Liver (tissue), 9 donors: Measurements from ENCODE around the gene PCNX2. TPM values are rescaled to one million over a fixed set of nuclear protein-coding genes. Genes with fewer than 3 reads are reported as not detected.

ENCODE experiments used
- DNase-seq: peaks from one replicate; pipeline ENCODE4 v3.0.0-alpha.2; 2017; ENCODE audit warnings: low spot score
- H3K27ac ChIP-seq, 2 donors: one replicate each; pipeline ENCODE4 v1.7.0; 2013; ENCODE audit warnings: inconsistent platforms in 2 of 2, low read length in 2 of 2, control low read depth in 1 of 2, low read depth in 1 of 2, mild to moderate bottlenecking in 1 of 2
- H3K27me3 ChIP-seq, 4 donors: one replicate each; pipeline versions ENCODE4 v1.6.1 to v1.7.0; 2013; ENCODE audit warnings: low read length in 3 of 4, inconsistent platforms in 1 of 4, mild to moderate bottlenecking in 1 of 4, moderate library complexity in 1 of 4; ENCODE audit not compliant: control insufficient read depth in 4 of 4, insufficient read depth in 4 of 4
- H3K36me3 ChIP-seq, 4 donors: one replicate each; pipeline versions ENCODE4 v1.6.1 to v1.7.0; 2013; ENCODE audit warnings: low read length in 3 of 4, mild to moderate bottlenecking in 3 of 4, low read depth in 1 of 4, moderate library complexity in 1 of 4; ENCODE audit not compliant: control insufficient read depth in 4 of 4, insufficient read depth in 3 of 4
- H3K4me1 ChIP-seq, 4 donors: one replicate each; pipeline versions ENCODE4 v1.6.1 to v1.7.0; 2013; ENCODE audit warnings: low read length in 3 of 4, mild to moderate bottlenecking in 3 of 4, moderate library complexity in 1 of 4; ENCODE audit not compliant: control insufficient read depth in 4 of 4, insufficient read depth in 4 of 4
- H3K4me3 ChIP-seq, 3 donors: one replicate each; pipeline versions ENCODE4 v1.6.1 to v1.7.0; 2013; ENCODE audit warnings: low read length in 3 of 3, control low read depth in 1 of 3, low read depth in 1 of 3, mild to moderate bottlenecking in 1 of 3
- H3K9ac ChIP-seq, 2 donors: one replicate each; pipeline ENCODE4 v1.7.0; 2013; ENCODE audit warnings: low read length in 2 of 2, mild to moderate bottlenecking in 2 of 2, moderate library complexity in 2 of 2, control low read depth in 1 of 2, low read depth in 1 of 2
- H3K9me3 ChIP-seq, 4 donors: one replicate each; pipeline versions ENCODE4 v1.6.1 to v1.7.0; 2013; ENCODE audit warnings: low read length in 3 of 4; ENCODE audit not compliant: control insufficient read depth in 4 of 4
- ATF3 ChIP-seq: IDR thresholded peaks from 2 replicates; pipeline ENCODE4 v1.6.1; 2016; ENCODE audit warnings: antibody characterized with exemption
- CTCF ChIP-seq: fragments of 150-350 bp; IDR thresholded peaks from 2 replicates; pipeline ENCODE4 v1.5.1; 2017; ENCODE audit warnings: improper control_type of control experiment, low read depth, low read length; ENCODE audit not compliant: missing input control
- EGR1 ChIP-seq, 2 donors: IDR thresholded peaks; 2 replicates each; pipeline ENCODE4 v1.6.1; 2016 to 2018; ENCODE audit warnings: antibody characterized with exemption in 2 of 2, low read depth in 2 of 2
- FOXA1 ChIP-seq: IDR thresholded peaks from 2 replicates; pipeline ENCODE4 v1.6.1; 2016; ENCODE audit warnings: antibody characterized with exemption
- FOXA2 ChIP-seq: IDR thresholded peaks from 2 replicates; pipeline ENCODE4 v1.6.1; 2016; ENCODE audit warnings: antibody characterized with exemption
- GABPA ChIP-seq, 2 donors: IDR thresholded peaks in 1 of 2; conservative IDR thresholded peaks in 1 of 2; 2 replicates each; pipeline ENCODE4 v1.6.1; 2016; ENCODE audit warnings: antibody characterized with exemption in 2 of 2, mild to moderate bottlenecking in 1 of 2, moderate library complexity in 1 of 2
- HNF4A ChIP-seq, 2 donors: conservative IDR thresholded peaks; 2 replicates each; pipeline ENCODE4 v1.6.1; 2016; ENCODE audit warnings: antibody characterized with exemption in 2 of 2, mild to moderate bottlenecking in 2 of 2
- JUND ChIP-seq, 2 donors: IDR thresholded peaks; 2 replicates each; pipeline ENCODE4 v1.6.1; 2016; ENCODE audit warnings: antibody characterized with exemption in 2 of 2
- MAX ChIP-seq: IDR thresholded peaks from 2 replicates; pipeline ENCODE4 v1.6.1; 2016; ENCODE audit warnings: antibody characterized with exemption
- NR2F2 ChIP-seq: IDR thresholded peaks from 2 replicates; pipeline ENCODE4 v1.6.1; 2016; ENCODE audit warnings: antibody characterized with exemption
- RAD21 ChIP-seq, 2 donors: IDR thresholded peaks; 2 replicates each; pipeline ENCODE4 v1.6.1; 2016; ENCODE audit warnings: antibody characterized with exemption in 2 of 2, mild to moderate bottlenecking in 2 of 2
- REST ChIP-seq: IDR thresholded peaks from 2 replicates; pipeline ENCODE4 v1.6.1; 2016; ENCODE audit warnings: antibody characterized with exemption, mild to moderate bottlenecking
- RXRA ChIP-seq, 2 donors: IDR thresholded peaks; 2 replicates each; pipeline ENCODE4 v1.6.1; 2017 to 2018; ENCODE audit warnings: antibody characterized with exemption in 2 of 2, mild to moderate bottlenecking in 1 of 2
- SP1 ChIP-seq: IDR thresholded peaks from 2 replicates; pipeline ENCODE4 v1.6.1; 2018; ENCODE audit warnings: antibody characterized with exemption, mild to moderate bottlenecking
- TAF1 ChIP-seq: conservative IDR thresholded peaks from 2 replicates; pipeline ENCODE4 v1.6.1; 2016; ENCODE audit warnings: antibody characterized with exemption, mild to moderate bottlenecking
- YY1 ChIP-seq: IDR thresholded peaks from 2 replicates; pipeline ENCODE4 v1.6.1; 2016; ENCODE audit warnings: antibody characterized with exemption, mild to moderate bottlenecking
- ZBTB33 ChIP-seq: IDR thresholded peaks from 2 replicates; pipeline ENCODE4 v1.6.1; 2016; ENCODE audit warnings: antibody characterized with exemption
- WGBS: extraction: QIAGEN DNeasy Blood & Tissue Kit; methylation state at CpG from one replicate; pipeline ENCODE4 v1.1.7; 2013; 5-methylcytosine and 5-hydroxymethylcytosine counted together
- polyA plus RNA-seq, 2 donors: library from polyadenylated mRNA; stranded (reverse) in 1 of 2; unstranded in 1 of 2; fragments of 200-250 nt in 1 of 2; fragments of >200 nt in 1 of 2; fragmentation: Nextera tagmentation in 1 of 2; extraction: Ambion mirVana in 1 of 2; gene quantifications; one replicate each; pipeline versions ENCODE4 v1.2.1 to v1.2.3, GENCODE V29; 2013 to 2015
- total RNA-seq, 2 donors: library from RNA; depleted of rRNA; stranded (reverse); fragments of >200 nt; gene quantifications; one replicate each; pipeline ENCODE4 v1.2.3, GENCODE V29; 2014
- donor health status: healthy.
- donor health status: healthy.
- donor health status: healthy.
- donor health status: healthy.
- donor health status: healthy.

PCNX2 gene
- total and polyA plus RNA-seq, 4 donors, result 0.20 to 3.1 (median 0.92) TPM

- Histone ChIP-seq H3K27ac (no peak overlapping the region), H3K27me3 (no peaks in the 10 kb centered on the region), H3K36me3 (no peaks in the 10 kb centered on the region), H3K9me3 (peaks cover 0 to 4% (median 2%) of the 10 kb centered on the region in 4 donors), H3K4me1 (no peaks in the 10 kb centered on the region), H3K9ac (no peak overlapping the region), H3K4me3 (no peak overlapping the region)
- WGBS, result 29% methylated on average over 1 of the region's 1 CpG
- TF ChIP-seq ZBTB33, result no peak
- TF ChIP-seq TAF1, result no peak
- TF ChIP-seq FOXA2, result no peak
- TF ChIP-seq CTCF, result no peak
- TF ChIP-seq YY1, result no peak
- no peak for TF ChIP-seq FOXA1
- no peak for TF ChIP-seq NR2F2
- TF ChIP-seq RAD21 (IDR thresholded peaks at IDR 0.05), result no peak
- no peak for TF ChIP-seq MAX
- TF ChIP-seq SP1, result no peak
- TF ChIP-seq JUND (IDR thresholded peaks at IDR 0.05), result no peak
- no peak for TF ChIP-seq EGR1 (IDR thresholded peaks at IDR 0.05; ENCODE audit: low read depth in 2 of 2)
- no peak for TF ChIP-seq GABPA (IDR thresholded peaks at IDR 0.05 in 1 of 2, conservative IDR thresholded peaks at IDR 0.05 in 1 of 2)
- no peak for TF ChIP-seq REST
- no peak for TF ChIP-seq RXRA (IDR thresholded peaks at IDR 0.05)
- no peak for TF ChIP-seq ATF3
- no peak for TF ChIP-seq HNF4A (conservative IDR thresholded peaks at IDR 0.05)
- no peak for DNase-seq
These were observed 355.3 kb downstream of the PCNX2 start for GRCh38 chr1:232940262-232940661.

GRCh38 chr1:232939748-232940147 is 355.8 kb downstream of the PCNX2 start:
- Histone ChIP-seq H3K27me3 (no peaks in the 10 kb centered on the region), H3K36me3 (no peaks in the 10 kb centered on the region), H3K4me1 (no peaks in the 10 kb centered on the region), H3K9ac (no peak overlapping the region), H3K27ac (no peak overlapping the region), H3K4me3 (no peak overlapping the region), H3K9me3 (peaks cover 0 to 4% (median 2%) of the 10 kb centered on the region in 4 donors)
- DNase-seq, result no peak
- 86% methylated on average over 2 of the region's 2 CpGs for WGBS
- TF ChIP-seq CTCF, result no peak
- no peak for TF ChIP-seq NR2F2
- TF ChIP-seq TAF1, result no peak
- TF ChIP-seq FOXA2, result no peak
- no peak for TF ChIP-seq SP1
- TF ChIP-seq ATF3, result no peak
- TF ChIP-seq RXRA (IDR thresholded peaks at IDR 0.05), result no peak
- TF ChIP-seq REST, result no peak
- TF ChIP-seq FOXA1, result no peak
- no peak for TF ChIP-seq YY1
- no peak for TF ChIP-seq RAD21 (IDR thresholded peaks at IDR 0.05)
- TF ChIP-seq JUND (IDR thresholded peaks at IDR 0.05), result no peak
